ENCODE data around the gene ITM2B.

Gene ITM2B

DNA sequence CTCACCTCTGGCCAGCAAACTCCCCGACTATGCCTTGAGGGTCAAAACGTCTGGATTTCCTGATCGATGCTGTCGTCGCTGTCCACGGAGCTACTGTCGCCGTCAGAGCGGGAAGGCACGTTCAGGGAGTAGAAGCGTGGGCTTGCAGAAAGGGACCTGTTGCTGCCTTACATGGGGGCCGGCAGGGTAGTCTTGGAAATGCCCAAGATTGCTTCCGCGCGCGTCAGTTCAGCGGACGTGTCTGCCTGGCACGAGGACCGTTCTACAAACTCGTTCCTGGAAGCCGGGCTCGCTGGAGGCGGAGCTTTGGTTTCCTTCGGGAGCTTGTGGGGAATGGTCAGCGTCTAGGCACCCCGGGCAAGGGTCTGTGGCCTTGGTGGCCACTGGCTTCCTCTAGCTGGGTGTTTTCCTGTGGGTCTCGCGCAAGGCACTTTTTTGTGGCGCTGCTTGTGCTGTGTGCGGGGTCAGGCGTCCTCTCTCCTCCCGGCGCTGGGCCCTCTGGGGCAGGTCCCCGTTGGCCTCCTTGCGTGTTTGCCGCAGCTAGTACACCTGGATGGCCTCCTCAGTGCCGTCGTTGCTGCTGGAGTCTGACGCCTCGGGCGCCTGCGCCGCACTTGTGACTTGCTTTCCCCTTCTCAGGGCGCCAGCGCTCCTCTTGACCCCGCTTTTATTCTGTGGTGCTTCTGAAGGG lies 86.0 kb downstream of the ITM2B start:
- H3K4me3 ChIP-seq (ENCODE audit: low read depth, low read length): no peak overlapping the region
- H3K9me3 ChIP-seq (ENCODE audit: control insufficient read depth, insufficient read depth, low read length): no peaks in the 10 kb centered on the region
- H3K27me3 ChIP-seq (ENCODE audit: control insufficient read depth, insufficient read depth, low read length): no peaks in the 10 kb centered on the region
- no peaks in the 10 kb centered on the region for H3K4me1 ChIP-seq (ENCODE audit: control insufficient read depth, insufficient read depth, low read length)
- no peak overlapping the region for H3K9ac ChIP-seq (ENCODE audit: low read depth, low read length)
- H3K36me3 ChIP-seq (ENCODE audit: control insufficient read depth, insufficient read depth, low read length): peaks cover 5% of the 10 kb centered on the region

Data from iPS-15b (cell line).